Stimulated activated CD8-positive, alpha-beta memory T cell treated with anti-CD3 and anti-CD28 coated beads, Interleukin-15, amount 100 ng/mL, for 48 hours (primary cell): Measurements from ENCODE around the gene LSM3.

Experiments
- DNase-seq, 2 donors: peaks; one replicate each; pipeline ENCODE4 v3.0.0-alpha.2; 2020; ENCODE audit warnings: low read depth in 2 of 2

LSM3 gene

GRCh38 chr3:14200276-14200675 is 21.7 kb downstream of the LSM3 start:
- DNase-seq = no peak

- DNase-seq = no peak
Observed at GRCh38 chr3:14200841-14201240, 22.2 kb downstream of the LSM3 start.

GRCh38 chr3:14201940-14202684 is 23.5 kb downstream of the LSM3 start:
- no peak for DNase-seq

- DNase-seq = no peak
Observed at GRCh38 chr3:14202874-14203520, 24.4 kb downstream of the LSM3 start.

GRCh38 chr3:14203521-14204079 is 25.0 kb downstream of the LSM3 start:
- no peak for DNase-seq

GRCh38 chr3:14204515-14205284 is 26.1 kb downstream of the LSM3 start:
- no peak for DNase-seq

GRCh38 chr3:14206548-14207177 is 28.0 kb downstream of the LSM3 start:
- no peak for DNase-seq

GRCh38 chr3:14208168-14208567 is 29.6 kb downstream of the LSM3 start:
- DNase-seq = no peak

- DNase-seq = no peak
Observed at GRCh38 chr3:14208977-14209394, 30.4 kb downstream of the LSM3 start.

GRCh38 chr3:14209581-14210289 is 31.1 kb downstream of the LSM3 start:
- no peak for DNase-seq

- DNase-seq = no peak
Observed at GRCh38 chr3:14210290-14210688, 31.7 kb downstream of the LSM3 start.

- no peak for DNase-seq
Observed at GRCh38 chr3:14210843-14211594, 32.4 kb downstream of the LSM3 start.

GRCh38 chr3:14211621-14212020 is 33.0 kb downstream of the LSM3 start:
- no peak for DNase-seq

- DNase-seq = no peak
Observed at GRCh38 chr3:14212032-14212431, 33.4 kb downstream of the LSM3 start.

GRCh38 chr3:14213066-14213774 is 34.6 kb downstream of the LSM3 start:
- DNase-seq = no peak

GRCh38 chr3:14214764-14215163 is 36.1 kb downstream of the LSM3 start:
- DNase-seq = no peak

- DNase-seq = peak; percentile 28 to 40
Observed at GRCh38 chr3:14216257-14217048, 37.8 kb downstream of the LSM3 start.

GRCh38 chr3:14218355-14218754 is 39.7 kb downstream of the LSM3 start:
- no peak for DNase-seq

- no peak for DNase-seq
Observed at GRCh38 chr3:14220933-14221332, 42.3 kb downstream of the LSM3 start.
